Activated B cell treated with CpG ODN at 0.5 μM for 24 hours (primary cell): Measurements from ENCODE around the gene ZBTB45. TPM values are rescaled to one million over a fixed set of nuclear protein-coding genes. Genes with fewer than 3 reads are reported as not detected.

Source experiments
- ATAC-seq: fragments of 200-7000 bp; cut with Tn5 transposase; one replicate; pipeline ENCODE4 v1.10.0; 2021; ENCODE audit warnings: low read depth, mild to moderate bottlenecking, moderate library complexity
- CTCF ChIA-PET: fragments of 350-600 bp; sonication (Branson Sonifier 250); formaldehyde crosslinking; loops from one replicate; lab custom pipeline; 2021; ENCODE audit warnings: antibody characterized with exemption; lab: Charles Lee
- POLR2A ChIA-PET: fragments of 350-600 bp; sonication (Branson Sonifier 250); formaldehyde crosslinking; loops from one replicate; lab custom pipeline; 2021; ENCODE audit warnings: antibody characterized with exemption; lab: Charles Lee
- DNase-seq: peaks from one replicate; pipeline ENCODE4 v3.0.0; 2022
- H3K27ac Mint-ChIP-seq: one replicate; pipeline ENCODE4 v1.8.0; 2020; ENCODE audit warnings: mixed read lengths
- H3K27me3 Mint-ChIP-seq: one replicate; pipeline ENCODE4 v1.8.0; 2021; ENCODE audit warnings: mixed read lengths
- H3K36me3 Mint-ChIP-seq: one replicate; pipeline ENCODE4 v1.8.0; 2021; ENCODE audit warnings: low read depth, mixed read lengths
- H3K4me1 Mint-ChIP-seq: one replicate; pipeline ENCODE4 v1.8.0; 2021; ENCODE audit warnings: mixed read lengths
- H3K4me3 Mint-ChIP-seq: one replicate; pipeline ENCODE4 v1.8.0; 2020; ENCODE audit warnings: mild to moderate bottlenecking, mixed read lengths
- H3K9me3 Mint-ChIP-seq: one replicate; pipeline ENCODE4 v1.8.0; 2020; ENCODE audit warnings: mixed read lengths
- CTCF ChIP-seq: fragments of 200-600 bp; IDR thresholded peaks from one replicate; pipeline ENCODE4 v1.8.0; 2022; ENCODE audit warnings: antibody characterized with exemption, mild to moderate bottlenecking
- intact Hi-C: fragments of 100-400 bp; cut with micrococcal nuclease; formaldehyde crosslinking; loops from one replicate; pipeline ENCODE4 v1.15.1; 2024
- total RNA-seq: library from RNA; stranded (reverse); gene quantifications from 2 replicates; pipeline ENCODE4 v1.2.3, GENCODE V29; 2022

ZBTB45 gene
- total RNA-seq, 1 donor from 2014 or later, result 20.2 TPM

GRCh38 chr19:58547323-58548312 is 28.0 kb upstream of the ZBTB45 start:
- Mint-ChIP-seq H3K36me3 (peaks cover 80% of the 10 kb centered on the region), H3K27ac (no peak overlapping the region), H3K4me3 (no peak overlapping the region), H3K4me1 (peaks cover 27% of the 10 kb centered on the region), H3K9me3 (no peaks in the 10 kb centered on the region), H3K27me3 (peaks cover 7% of the 10 kb centered on the region)
- no peak for TF ChIP-seq CTCF
- CTCF ChIA-PET, result no interaction called here
- DNase-seq (no peak), ATAC-seq (no peak)
- POLR2A ChIA-PET, result interaction anchor here (0.7 to 1.0 kb wide), 4 partner anchors 15 to 34 kb away, joined by 3 to 5 read pairs (median 4); partner anchors contain the start of gene ZBTB45
- intact Hi-C loops, result no loop called here

GRCh38 chr19:58546019-58546530 is 26.5 kb upstream of the ZBTB45 start:
- H3K36me3 Mint-ChIP-seq, result peaks cover 66% of the 10 kb centered on the region
- TF ChIP-seq CTCF, result no peak

GRCh38 chr19:58545286-58546018 is 25.8 kb upstream of the ZBTB45 start:
- H3K27me3 Mint-ChIP-seq, result peaks cover 10% of the 10 kb centered on the region
- no peak for TF ChIP-seq CTCF
- peak overlapping the region; percentile 87 for H3K27ac Mint-ChIP-seq
- ATAC-seq (no peak), DNase-seq (no peak)
- CTCF ChIA-PET, result no interaction called here
- intact Hi-C loops, result loop anchor here (2.0 kb wide), 1 partner anchor 79 kb away; the partner anchor contains the start of gene ZNF324
- H3K4me3 Mint-ChIP-seq, result peak overlapping the region; percentile 91
- H3K9me3 Mint-ChIP-seq, result no peaks in the 10 kb centered on the region
- POLR2A ChIA-PET, result interaction anchor here (1.3 to 4.1 kb wide), 5 partner anchors 9 to 183 kb away, joined by 6 to 82 read pairs (median 19); partner anchors contain the start of genes CHMP2A, MZF1, UBE2M and ZBTB45
- H3K4me1 Mint-ChIP-seq, result peaks cover 27% of the 10 kb centered on the region
- peaks cover 59% of the 10 kb centered on the region for H3K36me3 Mint-ChIP-seq

More at GRCh38 chr19:58546019-58546530, 26.5 kb upstream of the ZBTB45 start:
- no peaks in the 10 kb centered on the region for H3K9me3 Mint-ChIP-seq
- ATAC-seq (no peak), DNase-seq (no peak)
- ChIA-PET POLR2A (interaction anchor here (1.3 to 4.1 kb wide), 3 partner anchors 8 to 26 kb away, joined by 6 to 82 read pairs (median 78); partner anchors contain the start of genes CHMP2A, UBE2M and ZBTB45), CTCF (no interaction called here)
- H3K27me3 Mint-ChIP-seq, result peaks cover 10% of the 10 kb centered on the region
- H3K4me1 Mint-ChIP-seq, result peaks cover 27% of the 10 kb centered on the region
- intact Hi-C loops, result no loop called here
- H3K4me3 Mint-ChIP-seq, result peak overlapping the region; percentile 91
- H3K27ac Mint-ChIP-seq, result peak overlapping the region; percentile 25

GRCh38 chr19:58544591-58545285 is 25.1 kb upstream of the ZBTB45 start:
- ATAC-seq (peak; percentile 39), DNase-seq (no peak)
- H3K27ac Mint-ChIP-seq, result peak overlapping the region; percentile 87
- peak overlapping the region; percentile 94 for H3K4me3 Mint-ChIP-seq
- peaks cover 52% of the 10 kb centered on the region for H3K36me3 Mint-ChIP-seq
- H3K4me1 Mint-ChIP-seq, result peaks cover 27% of the 10 kb centered on the region
- POLR2A ChIA-PET, result interaction anchor here (0.5 to 4.1 kb wide), 26 partner anchors 9 to 863 kb away, joined by 3 to 82 read pairs (median 5); partner anchors contain the start of genes CHMP2A, MZF1, UBE2M and ZBTB45
- peaks cover 10% of the 10 kb centered on the region for H3K27me3 Mint-ChIP-seq
- intact Hi-C loops, result loop anchor here (1.0 to 2.0 kb wide), 10 partner anchors 11 to 361 kb away; partner anchors contain the start of genes CHMP2A, MZF1, ZBTB45 and ZNF274
- CTCF ChIA-PET, result interaction anchor here (1.4 kb wide), 1 partner anchor 24 kb away, joined by 17 read pairs; the partner anchor contains the start of gene ZBTB45
- TF ChIP-seq CTCF, result no peak
- no peaks in the 10 kb centered on the region for H3K9me3 Mint-ChIP-seq
